Breast epithelium (tissue), 3 donors: ENCODE data around the gene CCDC85B.

Source experiments
- POLR2A ChIP-seq: fragments of 450-650 bp; IDR thresholded peaks from one replicate; pipeline ENCODE4 v1.6.1; 2016; ENCODE audit warnings: antibody characterized with exemption, mild to moderate bottlenecking, moderate library complexity
- POLR2AphosphoS5 ChIP-seq, 3 donors: sonication (generic); formaldehyde crosslinking; IDR thresholded peaks; one replicate each; pipeline ENCODE4 v1.6.1; 2017; ENCODE audit warnings: antibody characterized with exemption in 3 of 3
- TF ChIP-seq, protein P1 (sequence below), 3 donors: fragments of 450-650 bp; IDR thresholded peaks; one replicate each; pipeline ENCODE4 v1.5.1; 2016 to 2017; ENCODE audit warnings: antibody characterized with exemption in 3 of 3, mild to moderate bottlenecking in 3 of 3, moderate library complexity in 3 of 3

DNA sequence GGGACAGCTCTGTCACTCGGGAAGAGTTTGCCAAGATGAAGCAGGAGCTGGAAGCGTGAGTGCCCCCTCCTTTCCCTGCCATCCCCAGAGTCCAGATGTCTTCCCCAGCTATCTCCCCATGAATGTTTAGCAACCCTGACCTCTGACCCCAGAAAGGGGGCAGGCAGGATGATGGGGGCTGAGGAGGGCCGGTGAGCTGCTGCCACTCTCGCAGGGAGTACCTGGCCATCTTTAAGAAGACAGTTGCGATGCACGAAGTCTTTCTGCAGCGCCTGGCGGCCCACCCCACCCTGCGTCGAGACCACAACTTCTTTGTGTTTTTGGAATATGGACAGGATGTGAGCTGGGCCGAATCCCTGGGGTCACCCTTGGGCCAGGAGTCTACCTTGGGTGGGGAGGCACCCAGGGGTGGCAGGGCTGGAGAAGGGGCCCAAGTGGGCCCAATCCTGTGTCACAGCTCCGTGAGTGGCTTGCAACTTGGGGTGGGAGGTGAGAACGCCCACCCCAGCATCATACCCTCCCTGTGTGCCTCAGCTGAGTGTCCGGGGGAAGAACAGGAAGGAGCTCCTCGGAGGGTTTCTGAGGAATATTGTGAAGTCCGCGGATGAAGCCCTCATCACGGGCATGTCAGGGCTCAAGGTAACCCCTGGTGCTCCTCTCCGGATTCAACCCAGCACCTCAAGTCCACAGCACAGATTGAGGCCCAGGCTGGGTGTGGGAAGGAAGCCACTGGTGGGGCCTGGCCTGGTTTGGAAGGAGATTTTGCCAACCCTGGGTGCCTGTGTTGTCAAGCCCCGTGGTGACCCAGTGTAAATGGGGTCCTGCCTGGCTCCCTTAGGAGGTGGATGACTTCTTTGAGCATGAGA lies 40.0 kb upstream of the CCDC85B start:
- TF ChIP-seq, protein P1, sequence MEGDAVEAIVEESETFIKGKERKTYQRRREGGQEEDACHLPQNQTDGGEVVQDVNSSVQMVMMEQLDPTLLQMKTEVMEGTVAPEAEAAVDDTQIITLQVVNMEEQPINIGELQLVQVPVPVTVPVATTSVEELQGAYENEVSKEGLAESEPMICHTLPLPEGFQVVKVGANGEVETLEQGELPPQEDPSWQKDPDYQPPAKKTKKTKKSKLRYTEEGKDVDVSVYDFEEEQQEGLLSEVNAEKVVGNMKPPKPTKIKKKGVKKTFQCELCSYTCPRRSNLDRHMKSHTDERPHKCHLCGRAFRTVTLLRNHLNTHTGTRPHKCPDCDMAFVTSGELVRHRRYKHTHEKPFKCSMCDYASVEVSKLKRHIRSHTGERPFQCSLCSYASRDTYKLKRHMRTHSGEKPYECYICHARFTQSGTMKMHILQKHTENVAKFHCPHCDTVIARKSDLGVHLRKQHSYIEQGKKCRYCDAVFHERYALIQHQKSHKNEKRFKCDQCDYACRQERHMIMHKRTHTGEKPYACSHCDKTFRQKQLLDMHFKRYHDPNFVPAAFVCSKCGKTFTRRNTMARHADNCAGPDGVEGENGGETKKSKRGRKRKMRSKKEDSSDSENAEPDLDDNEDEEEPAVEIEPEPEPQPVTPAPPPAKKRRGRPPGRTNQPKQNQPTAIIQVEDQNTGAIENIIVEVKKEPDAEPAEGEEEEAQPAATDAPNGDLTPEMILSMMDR (IDR thresholded peaks at IDR 0.05): no peak
- TF ChIP-seq POLR2AphosphoS5 (IDR thresholded peaks at IDR 0.05) (no peak), POLR2A (no peak)
